Erythroblast (primary cell): ENCODE results near the gene ANKMY2.

Experiments used
- GATA1 ChIP-seq: IDR thresholded peaks from 2 replicates; pipeline ENCODE4 v1.6.1; 2011; ENCODE audit warnings: low read depth, mild to moderate bottlenecking, control low read depth, low read length, moderate library complexity
- POLR2A ChIP-seq: IDR thresholded peaks from 2 replicates; pipeline ENCODE4 v1.6.1; 2011; ENCODE audit warnings: mild to moderate bottlenecking, low read length

DNA sequence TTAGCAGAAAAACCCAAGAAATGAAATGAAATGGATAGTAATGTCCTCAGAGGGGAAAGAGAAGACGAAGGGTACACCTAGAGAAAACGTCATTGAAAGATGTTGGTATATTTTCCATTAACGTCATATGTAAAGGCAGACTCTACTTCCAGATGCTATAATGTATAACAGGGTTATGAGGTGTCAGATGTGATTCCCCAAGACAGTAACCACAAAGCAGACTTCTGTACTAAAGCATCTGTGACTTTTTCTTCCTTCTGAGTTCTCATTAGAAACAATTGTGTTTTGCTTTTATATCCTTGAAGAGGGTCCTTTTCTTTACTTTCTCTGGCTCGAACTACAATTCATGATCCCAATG, 81.6 kb downstream of the ANKMY2 start:
- TF ChIP-seq POLR2A: no peak
- TF ChIP-seq GATA1: no peak
